OCI-M2 (cell line): ENCODE data around the gene AIFM3.

Experiments
- DNase-seq: peaks from one replicate; lab custom pipeline; 2025; ENCODE audit not compliant: unreplicated experiment; lab: John Stamatoyannopoulos, UW

Gene AIFM3

DNA sequence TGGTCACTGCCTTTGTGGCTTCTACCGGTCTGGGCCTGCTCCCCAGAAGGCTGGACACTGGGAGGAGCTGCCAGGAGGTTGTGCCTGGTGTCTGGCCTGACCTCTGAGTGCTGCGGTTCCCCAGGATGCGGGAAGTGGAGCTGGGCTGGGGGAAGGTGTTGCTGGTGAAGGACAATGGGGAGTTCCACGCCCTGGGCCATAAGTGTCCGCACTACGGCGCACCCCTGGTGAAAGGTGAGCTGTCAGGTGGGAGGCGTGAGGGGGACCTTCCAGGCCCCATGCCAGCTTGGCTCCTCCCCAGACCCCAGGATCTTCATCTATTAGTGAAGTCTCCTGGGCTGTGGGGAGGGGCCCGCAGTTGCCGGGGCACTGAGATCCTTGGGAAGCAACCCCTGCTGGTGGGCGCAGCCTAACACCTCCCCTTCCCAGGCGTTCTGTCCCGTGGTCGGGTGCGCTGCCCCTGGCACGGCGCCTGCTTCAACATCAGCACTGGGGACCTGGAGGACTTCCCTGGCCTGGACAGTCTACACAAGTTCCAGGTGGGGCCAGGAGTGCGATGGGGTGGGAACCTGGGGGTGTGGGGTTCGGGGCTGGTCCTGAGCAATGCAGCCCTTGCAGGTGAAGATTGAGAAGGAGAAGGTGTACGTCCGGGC is 6.7 kb downstream of the AIFM3 start:
- no peak for DNase-seq

DNA sequence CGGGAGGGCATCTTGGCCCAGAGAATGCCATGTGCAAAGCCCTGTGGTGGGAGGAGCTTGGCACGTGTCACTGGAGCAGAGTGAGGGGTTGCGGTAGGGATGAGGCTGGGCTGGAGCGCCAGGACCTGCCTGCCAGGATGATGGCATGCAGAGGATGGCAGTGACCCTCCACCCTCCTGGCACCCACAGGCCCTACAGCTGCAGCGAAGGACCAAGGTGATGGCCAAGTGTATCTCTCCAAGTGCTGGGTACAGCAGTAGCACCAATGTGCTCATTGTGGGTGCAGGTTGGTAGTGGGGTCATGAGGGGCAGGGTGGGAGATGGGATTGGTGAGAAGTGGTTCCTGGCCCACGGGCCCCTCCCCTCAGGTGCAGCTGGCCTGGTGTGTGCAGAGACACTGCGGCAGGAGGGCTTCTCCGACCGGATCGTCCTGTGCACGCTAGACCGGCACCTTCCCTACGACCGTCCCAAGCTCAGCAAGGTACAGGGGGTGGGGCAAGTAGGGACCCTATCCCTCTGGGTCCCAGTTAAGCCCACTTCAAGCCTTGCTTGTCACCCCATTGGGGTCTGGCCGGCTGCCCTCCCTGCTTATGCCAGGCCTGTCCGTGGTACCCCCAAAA is 7.4 kb downstream of the AIFM3 start:
- DNase-seq: no peak

DNA sequence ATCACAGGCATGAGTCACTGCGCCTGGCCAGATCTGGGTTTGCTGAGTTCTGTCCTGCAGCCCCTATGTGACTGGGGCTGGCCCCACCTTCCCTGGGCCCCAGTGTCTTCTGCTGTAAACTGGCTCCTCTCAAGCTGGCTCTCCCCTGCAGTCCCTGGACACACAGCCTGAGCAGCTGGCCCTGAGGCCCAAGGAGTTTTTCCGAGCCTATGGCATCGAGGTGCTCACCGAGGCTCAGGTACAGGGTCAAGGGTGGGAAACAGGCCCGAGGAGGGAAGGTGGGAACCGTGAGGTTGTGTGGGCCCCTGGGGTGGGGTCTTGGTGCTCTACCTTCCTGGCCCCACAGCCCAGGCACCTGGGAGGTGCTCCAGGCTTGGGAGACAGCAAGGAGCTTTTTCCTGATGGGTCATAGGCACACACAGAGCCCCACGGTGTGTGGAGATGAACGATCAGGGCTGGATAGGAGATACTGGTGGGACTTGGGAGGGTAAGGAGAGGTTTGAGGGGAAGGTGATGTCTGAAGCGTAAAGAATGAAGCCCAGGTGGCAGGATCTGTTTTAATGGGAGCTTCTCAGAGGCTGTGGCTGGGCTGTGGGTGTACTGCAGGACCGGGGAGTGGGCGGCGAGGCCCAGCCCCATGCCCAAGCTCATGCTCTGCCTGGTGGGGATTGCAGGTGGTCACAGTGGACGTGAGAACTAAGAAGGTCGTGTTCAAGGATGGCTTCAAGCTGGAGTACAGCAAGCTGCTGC is 8.7 kb downstream of the AIFM3 start:
- no peak for DNase-seq

DNA sequence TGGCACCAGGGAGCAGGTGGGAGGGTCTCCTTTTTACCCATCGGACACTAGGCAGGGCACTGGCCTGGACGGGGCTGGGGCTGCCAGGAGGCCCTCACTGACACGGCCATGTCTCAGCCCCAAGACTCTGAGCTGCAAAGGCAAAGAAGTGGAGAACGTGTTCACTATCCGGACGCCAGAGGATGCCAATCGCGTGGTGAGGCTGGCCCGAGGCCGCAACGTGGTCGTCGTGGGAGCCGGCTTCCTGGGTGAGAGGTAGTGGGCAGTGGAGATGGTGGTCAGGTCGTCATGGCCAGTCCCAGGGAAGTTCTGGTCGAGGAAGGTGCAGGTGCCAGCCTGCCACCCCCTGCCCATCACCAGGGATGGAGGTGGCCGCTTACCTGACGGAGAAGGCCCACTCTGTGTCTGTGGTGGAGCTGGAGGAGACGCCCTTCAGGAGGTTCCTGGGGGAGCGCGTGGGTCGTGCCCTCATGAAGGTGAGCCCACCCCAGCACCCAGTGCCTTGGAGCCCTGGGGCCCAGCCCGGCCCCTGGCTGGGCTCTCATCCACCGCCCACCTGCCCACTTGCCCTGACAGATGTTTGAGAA is 9.3 kb downstream of the AIFM3 start:
- DNase-seq: no peak

DNA sequence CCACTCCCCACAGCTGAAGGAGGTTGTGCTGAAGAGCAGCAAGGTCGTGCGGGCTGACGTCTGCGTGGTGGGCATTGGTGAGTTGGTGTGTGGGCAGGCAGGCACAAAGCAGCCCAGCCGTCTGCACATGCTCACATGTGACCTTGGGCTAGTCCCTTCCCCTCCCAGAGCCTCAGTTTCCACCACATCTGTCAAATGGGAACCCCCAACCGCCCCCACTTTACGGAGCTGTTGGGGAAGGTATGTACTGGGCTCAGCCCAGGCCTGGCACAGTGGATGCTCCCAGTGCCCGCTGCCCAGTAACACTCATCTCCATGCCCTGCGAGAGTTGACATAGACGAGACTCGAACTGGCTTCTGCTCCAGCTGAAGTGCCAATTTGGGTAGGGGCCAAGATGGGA is 10.0 kb downstream of the AIFM3 start:
- DNase-seq: no peak

DNA sequence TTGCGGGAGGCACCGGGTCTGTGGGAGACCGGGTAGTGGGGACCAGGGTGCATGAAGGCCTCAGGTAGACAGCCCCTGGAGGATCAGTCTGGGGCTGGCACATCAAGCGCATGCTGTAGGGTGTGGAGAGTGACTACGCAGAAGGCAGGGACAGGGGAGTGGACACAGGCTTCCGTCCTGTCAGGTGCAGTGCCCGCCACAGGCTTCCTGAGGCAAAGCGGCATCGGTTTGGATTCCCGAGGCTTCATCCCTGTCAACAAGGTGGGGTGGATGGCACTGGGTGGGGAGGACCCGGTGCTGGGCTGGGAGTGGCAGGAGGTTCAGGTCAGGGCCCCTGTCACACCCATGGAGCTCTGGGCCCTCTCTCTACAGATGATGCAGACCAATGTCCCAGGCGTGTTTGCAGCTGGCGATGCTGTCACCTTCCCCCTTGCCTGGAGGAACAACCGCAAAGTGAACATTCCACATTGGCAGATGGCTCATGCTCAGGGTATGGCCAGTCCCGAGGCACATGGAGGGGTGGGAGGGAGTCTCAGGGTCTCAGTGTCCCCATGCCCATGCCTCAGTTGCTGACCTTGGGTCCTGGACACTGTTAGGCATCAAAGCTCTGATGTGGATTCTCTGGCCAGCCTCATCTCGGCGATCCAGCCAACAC is 10.6 kb downstream of the AIFM3 start:
- DNase-seq: no peak

DNA sequence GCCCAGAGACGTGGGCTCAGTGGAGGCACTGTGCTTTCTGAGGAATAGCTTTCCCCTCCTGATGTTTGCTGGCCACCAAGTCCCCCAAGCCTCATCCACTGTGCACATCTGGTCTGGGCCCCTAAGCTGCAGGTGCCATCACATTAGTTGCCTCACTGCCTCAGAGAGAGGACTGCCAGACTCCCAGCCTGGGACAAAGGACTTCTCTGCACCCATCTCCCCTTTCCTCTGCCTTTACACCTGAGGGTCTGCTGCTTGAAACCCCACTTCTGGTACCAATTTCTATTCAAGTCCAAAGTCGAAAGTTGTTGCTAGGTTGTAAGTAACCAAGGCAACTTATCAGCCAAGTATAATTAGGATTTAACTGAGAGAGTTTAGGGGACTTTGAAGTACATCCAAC is 11.4 kb downstream of the AIFM3 start:
- DNase-seq: no peak

DNA sequence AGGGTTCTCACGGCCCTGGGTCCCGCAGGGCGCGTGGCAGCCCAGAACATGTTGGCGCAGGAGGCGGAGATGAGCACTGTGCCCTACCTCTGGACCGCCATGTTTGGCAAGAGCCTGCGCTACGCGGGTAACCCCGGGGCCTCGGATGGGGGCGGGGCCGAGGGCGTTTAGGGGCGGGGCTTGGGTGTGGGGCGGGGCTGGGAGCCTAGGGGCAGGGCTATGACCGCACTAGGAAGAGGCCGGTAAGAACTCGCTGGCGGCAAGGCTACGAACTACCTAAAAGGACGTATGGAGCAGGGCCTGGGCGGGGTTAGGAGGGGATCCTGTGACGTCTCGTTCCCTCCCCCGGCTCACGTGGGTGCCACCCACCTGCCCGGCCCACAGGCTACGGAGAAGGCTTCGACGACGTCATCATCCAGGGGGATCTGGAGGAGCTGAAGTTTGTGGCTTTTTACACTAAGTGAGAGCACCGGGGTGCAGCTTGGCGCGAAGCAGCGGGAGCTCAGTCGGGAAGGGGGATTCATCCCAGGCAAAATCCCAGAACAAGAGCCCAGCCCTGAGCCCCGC is 12.3 kb downstream of the AIFM3 start:
- DNase-seq: no peak

DNA sequence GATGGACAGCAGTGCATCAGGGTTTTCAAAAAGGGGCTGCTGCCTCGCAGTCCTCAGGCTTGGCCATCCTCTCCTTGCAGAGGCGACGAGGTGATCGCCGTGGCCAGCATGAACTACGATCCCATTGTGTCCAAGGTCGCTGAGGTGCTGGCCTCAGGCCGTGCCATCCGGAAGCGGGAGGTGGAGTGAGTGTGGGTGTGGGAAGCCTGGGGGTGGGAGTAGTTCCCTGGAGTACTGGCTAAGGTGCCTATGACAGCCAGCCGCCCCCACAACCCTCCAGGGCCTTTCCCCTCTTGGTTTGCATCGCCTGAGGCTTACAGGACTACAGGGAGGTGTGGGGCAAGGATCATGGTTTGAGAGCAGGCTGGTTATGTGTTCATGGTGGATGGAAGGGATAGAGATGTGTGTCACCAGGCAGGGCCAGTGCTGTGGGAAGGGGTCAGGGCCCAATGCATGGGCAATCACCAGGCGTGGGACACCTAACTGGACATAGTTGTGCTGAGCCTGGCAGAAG is 12.9 kb downstream of the AIFM3 start:
- DNase-seq: no peak

DNA sequence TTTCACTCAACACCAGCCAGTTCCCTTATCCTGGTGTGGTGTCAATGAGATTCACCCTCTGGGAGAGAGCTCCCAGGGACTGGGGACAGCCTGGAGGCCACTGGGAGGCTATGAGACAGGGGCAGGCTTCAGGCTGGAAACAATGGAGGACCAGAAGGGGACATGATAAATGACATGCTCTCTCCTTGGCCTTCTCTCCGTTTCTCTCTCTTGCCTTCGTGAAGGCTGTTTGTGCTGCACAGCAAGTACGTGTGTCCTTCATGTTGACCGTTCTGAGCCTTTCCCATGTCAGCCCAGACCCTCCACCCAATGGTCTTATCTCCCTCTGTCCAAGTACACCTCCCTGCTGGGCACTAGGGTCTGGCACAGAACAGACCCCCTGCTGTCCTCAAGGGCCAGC is 13.5 kb downstream of the AIFM3 start:
- no peak for DNase-seq

DNA sequence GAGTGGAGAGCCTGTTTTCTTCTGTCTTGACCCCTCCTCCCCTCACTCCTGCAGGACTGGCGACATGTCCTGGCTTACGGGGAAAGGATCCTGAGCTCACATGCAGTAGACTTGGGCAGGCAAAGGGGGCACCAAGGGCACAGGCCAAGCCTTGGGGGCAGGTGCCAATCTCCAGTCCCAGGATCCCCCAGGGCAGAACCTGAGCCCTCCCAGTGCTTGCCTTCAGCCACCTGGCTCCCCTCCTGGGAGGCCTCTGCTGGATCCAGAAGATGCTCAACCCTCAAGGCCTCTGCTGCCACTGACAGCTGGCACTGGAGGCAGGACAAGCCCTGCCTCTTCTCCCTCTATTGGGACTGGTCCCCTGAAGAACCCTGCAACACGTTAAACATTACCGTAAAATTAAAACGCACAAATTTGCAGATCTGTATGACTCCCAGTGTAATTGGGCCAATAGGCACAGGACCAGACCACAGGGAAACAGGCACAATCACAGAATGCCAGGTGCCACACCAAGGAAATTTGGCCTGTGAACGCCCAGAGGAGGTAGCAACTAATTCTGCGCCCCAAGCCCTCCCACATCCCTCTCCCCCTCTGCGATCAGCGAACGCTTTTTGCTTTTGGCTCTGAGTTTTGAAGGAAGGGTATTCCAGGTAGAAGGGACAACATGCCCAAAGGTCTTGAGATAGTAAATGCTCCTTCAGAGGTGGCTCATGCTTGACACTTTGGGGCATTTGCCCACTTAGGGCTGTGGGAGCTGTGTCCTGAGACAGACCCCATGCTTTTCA is 14.1 kb downstream of the AIFM3 start:
- no peak for DNase-seq

DNA sequence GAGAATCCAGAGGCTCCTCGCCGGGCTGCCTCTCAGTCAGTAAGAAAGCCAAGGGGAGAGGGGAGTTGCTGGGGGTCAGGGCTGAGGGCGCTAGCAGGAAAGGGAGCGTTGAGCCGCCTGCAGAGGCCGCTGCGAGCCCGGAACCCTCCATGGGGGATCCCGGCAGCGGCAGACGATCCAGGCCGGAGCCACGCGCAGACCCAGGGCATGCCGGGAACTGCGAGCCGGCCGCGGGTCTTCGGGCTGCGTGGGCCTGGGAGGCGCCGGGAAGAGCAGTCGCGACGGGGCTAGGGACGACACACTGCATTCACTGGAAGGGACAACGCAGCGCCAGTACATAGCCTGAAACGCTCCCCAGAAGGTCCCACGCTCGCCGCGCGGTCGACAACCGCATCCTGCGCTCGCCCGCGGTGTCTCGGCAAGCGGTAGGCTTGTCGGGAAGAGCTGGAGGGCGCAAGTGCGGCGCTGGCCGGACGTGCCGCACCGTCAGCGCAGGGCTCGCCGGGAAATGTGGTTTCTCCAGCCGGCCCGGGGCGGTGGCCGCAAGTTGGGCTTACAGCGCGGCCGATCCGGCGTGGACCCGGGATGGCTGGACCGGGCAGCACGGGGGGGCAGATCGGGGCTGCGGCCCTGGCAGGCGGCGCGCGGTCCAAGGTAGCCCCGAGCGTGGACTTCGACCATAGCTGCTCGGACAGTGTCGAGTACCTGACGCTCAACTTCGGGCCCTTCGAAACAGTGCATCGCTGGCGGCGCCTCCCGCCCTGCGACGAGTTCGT is 14.9 kb downstream of the AIFM3 start, which contains the start of gene LZTR1:
Gene LZTR1 (plus strand): TSS at position 511 of the 776 bp plus-strand sequence. CDS start 75 bp downstream, at position 586.
- peak; percentile 67 for DNase-seq

DNA sequence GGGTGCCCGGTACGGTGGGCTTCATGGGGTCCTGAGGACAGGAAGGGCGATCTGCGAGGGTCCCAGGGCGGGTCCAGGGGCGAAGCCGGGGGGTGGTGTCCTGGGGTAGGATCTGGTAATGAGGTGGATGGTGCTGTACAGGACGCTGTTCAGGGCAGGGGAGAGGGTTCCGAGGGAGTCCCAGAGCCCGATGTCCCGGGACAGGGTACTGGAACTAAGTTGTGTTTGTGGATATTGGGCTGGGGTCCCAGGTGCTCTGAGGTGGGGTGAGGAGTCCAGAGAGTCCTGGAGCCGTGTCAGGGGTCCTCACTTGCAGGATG is 15.5 kb downstream of the AIFM3 start:
- no peak for DNase-seq

DNA sequence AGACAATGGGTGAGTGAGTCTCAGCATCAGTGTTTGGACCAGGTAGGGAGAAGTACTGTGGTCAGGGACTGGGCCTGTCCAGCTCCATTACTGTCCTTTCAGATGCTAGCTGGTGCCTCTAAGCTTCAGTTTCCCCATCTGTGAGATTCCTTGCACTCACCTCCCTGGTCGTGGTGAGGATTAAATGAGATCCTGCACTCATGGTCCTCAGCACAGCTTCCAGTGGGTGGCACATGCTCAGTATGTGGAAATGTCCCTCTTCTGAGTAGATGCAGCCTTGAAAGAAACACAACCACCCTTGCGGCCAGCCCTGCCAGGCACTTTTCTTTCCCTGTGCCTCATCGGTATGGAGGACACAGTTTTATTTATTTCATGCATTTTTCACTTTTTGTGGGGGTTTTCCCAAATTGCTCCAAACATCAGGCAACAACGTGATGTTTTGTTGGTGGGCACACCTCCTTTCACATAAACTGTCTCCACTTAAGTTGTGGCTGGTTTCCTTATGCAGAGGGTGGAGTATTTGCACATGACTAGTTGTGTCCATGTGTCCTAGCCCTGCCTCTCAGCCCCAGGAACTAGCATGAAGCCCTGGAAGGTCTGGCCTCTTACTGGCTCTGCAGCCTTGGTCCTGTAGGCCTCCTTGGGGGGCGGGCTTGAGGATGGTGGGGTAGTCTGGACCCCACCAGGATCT is 16.2 kb downstream of the AIFM3 start:
- DNase-seq: no peak

DNA sequence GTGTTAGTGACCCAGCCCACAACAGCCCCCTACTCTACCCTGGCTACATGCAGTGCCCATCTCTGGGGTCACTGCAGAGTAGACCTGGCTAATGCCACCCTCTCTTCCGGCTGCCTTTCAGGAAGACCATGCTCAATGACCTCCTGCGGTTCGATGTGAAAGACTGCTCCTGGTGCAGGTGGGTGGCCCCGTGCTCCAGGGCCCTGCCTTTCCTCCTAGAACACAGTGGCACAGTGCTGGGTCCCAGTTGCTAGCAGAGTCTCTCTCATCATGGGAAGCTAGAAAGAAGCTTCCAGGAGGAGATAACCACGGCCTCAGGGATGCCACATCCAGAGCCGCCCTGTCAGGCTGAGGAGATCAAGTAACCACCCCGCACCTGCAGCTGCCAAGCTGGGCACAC is 18.7 kb downstream of the AIFM3 start:
- no peak for DNase-seq

DNA sequence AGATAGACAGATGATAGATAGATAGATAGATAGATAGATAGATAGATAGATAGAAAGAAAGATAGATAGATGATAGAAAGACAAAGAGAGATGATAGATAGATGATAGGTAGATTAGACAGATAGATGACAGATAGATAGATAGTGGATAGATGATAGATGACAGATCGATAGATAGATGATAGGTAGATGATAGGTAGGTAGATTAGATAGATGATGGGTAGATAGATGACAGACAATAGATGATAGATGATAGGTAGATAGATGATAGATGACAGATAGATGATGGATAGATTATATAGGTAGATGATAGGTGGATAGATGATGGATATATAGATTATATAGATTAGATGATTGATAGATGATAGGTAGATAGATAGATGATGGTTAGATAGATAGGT is 19.3 kb downstream of the AIFM3 start:
- DNase-seq: no peak

DNA sequence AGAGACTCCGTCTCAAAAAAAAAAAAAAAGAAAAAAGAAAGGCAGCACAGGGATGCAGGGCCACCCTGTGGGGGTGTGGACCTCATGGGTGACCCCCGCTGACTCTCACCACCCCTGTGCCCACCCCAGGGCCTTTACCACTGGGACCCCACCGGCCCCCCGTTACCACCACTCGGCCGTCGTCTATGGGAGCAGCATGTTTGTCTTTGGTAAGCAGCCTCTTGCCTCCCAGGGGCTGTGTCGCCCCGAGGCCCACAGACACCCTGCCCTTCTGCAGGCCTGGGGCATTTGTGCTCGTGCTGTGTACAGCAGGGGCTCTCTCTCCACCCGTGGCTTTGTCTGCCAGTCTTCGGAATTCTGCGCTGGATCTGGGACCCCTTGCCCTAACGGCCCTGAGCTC is 20.3 kb downstream of the AIFM3 start:
- DNase-seq: no peak

DNA sequence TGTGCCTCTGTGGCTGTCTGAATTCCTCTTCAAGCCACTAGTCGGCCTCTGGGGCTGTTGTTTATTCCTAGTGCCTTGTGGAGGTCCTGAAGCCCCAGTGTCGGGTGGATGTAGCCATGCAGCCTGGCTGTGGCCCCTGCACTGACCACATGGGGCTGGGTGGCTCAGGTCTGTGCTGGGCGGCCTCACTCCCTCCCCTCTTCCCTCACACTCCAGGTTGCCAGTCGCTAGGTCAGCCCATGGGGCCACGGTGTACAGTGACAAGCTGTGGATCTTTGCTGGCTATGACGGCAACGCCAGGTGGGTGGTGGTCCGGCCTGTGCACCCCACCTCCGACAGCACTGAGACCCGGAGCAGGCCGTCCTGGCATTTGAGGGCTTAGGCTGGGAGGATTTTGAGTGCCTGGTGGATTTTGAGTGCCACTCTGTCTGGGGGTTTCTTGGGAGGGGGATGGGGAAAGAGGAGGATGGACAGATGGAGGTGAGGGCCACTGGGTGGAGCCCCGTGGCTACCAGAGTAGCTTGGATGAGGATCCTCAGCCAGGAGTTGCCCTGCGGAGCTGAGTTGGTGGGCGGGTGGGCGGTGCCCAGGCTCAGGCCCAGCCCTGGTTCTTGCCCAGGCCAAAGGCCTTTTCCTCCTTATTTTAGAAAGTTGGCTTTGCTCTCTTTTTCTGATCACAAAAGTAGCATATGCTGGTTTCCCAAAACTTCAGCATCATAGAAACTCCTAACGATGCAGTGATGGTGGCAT is 21.7 kb downstream of the AIFM3 start:
- DNase-seq: no peak
